ENCODE measurements around the gene SPATS2L.

The SPATS2L gene

GRCh38 chr2:200345975-200346374 lies 39.5 kb downstream of the SPATS2L start:
- Histone ChIP-seq H3K27me3 (no peaks in the 10 kb centered on the region), H3K4me3 (ENCODE audit: low read depth, low read length) (no peak overlapping the region), H3K36me3 (peaks cover 3% of the 10 kb centered on the region), H3K4me1 (no peaks in the 10 kb centered on the region; the same call in 1 of the 2 replicates), H3K9me3 (no peaks in the 10 kb centered on the region)
- no peak for DNase-seq
- TF ChIP-seq, protein P1, sequence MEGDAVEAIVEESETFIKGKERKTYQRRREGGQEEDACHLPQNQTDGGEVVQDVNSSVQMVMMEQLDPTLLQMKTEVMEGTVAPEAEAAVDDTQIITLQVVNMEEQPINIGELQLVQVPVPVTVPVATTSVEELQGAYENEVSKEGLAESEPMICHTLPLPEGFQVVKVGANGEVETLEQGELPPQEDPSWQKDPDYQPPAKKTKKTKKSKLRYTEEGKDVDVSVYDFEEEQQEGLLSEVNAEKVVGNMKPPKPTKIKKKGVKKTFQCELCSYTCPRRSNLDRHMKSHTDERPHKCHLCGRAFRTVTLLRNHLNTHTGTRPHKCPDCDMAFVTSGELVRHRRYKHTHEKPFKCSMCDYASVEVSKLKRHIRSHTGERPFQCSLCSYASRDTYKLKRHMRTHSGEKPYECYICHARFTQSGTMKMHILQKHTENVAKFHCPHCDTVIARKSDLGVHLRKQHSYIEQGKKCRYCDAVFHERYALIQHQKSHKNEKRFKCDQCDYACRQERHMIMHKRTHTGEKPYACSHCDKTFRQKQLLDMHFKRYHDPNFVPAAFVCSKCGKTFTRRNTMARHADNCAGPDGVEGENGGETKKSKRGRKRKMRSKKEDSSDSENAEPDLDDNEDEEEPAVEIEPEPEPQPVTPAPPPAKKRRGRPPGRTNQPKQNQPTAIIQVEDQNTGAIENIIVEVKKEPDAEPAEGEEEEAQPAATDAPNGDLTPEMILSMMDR (IDR thresholded peaks at IDR 0.05; ENCODE audit: low read depth, low read length) = no peak

DNA sequence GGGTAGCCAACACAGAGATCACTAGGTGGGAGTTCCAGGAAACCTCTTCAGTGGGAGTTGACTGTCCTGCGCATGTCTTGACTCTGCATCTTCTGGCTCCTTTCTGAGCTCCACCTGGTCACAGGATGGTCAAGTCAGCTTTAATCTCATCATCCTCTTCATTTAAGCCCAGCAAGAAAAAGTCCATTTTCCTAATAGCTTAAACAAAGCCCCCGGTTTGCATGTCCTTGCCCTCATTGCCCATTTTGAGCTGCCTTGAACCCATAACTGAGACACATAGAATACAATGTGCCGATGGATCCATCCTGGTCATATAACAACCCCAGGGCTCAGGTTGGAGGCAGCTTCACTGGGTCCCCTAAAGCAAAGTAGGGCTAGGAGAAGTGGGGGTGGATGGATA lies 40.8 kb downstream of the SPATS2L start:
- Histone ChIP-seq H3K4me1 (no peaks in the 10 kb centered on the region; the same call in 1 of the 2 replicates), H3K27me3 (no peaks in the 10 kb centered on the region), H3K4me3 (ENCODE audit: low read depth, low read length) (no peak overlapping the region), H3K36me3 (peaks cover 3% of the 10 kb centered on the region), H3K9me3 (no peaks in the 10 kb centered on the region)
- DNase-seq = no peak
- TF ChIP-seq, protein P1 (IDR thresholded peaks at IDR 0.05; ENCODE audit: low read depth, low read length) = no peak

DNA sequence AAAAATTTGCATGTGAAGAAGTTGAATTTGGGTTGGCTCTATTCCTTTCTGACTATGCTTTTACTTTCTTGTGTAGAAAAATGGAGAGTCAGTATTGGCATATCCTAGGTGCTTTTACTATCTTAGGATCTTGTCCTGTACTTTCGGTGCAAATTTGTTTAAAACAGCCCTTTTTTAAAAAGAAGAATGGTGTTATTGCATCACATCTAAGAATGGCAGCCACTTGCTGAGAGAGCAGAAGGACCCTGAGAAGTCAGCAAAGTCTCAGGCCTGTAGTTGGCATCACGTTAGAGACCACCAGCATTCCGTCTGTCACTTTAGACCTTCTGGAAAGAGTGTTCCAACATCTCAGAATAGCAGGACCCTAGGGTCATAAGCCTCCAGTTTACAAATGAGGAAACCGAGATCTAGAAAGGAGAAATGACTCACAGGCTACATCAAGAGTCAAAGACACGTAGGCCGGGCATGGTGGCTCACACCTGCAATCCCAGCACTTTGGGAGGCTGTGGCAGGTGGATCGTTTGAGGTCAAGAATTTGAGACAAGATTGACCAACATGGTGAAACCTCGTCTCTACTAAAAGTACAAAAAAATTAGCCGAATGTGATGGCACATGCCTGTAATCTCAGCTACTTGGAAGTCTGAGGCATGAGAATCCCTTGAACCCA lies 42.5 kb downstream of the SPATS2L start:
- DNase-seq = no peak
- Histone ChIP-seq H3K4me3 (ENCODE audit: low read depth, low read length) (no peak overlapping the region), H3K4me1 (no peaks in the 10 kb centered on the region; the same call in 1 of the 2 replicates), H3K36me3 (peaks cover 5% of the 10 kb centered on the region), H3K9me3 (no peaks in the 10 kb centered on the region), H3K27me3 (no peaks in the 10 kb centered on the region)
- TF ChIP-seq, protein P1 (IDR thresholded peaks at IDR 0.05; ENCODE audit: low read depth, low read length) = no peak

- TF ChIP-seq, protein P1 (IDR thresholded peaks at IDR 0.05; ENCODE audit: low read depth, low read length) = no peak
- Histone ChIP-seq H3K4me3 (ENCODE audit: low read depth, low read length) (no peak overlapping the region), H3K4me1 (no peaks in the 10 kb centered on the region; the same call in 1 of the 2 replicates), H3K36me3 (peaks cover 5% of the 10 kb centered on the region), H3K27me3 (no peaks in the 10 kb centered on the region), H3K9me3 (no peaks in the 10 kb centered on the region)
- DNase-seq = no peak
Measured at GRCh38 chr2:200349868-200350267, 43.4 kb downstream of the SPATS2L start.

DNA sequence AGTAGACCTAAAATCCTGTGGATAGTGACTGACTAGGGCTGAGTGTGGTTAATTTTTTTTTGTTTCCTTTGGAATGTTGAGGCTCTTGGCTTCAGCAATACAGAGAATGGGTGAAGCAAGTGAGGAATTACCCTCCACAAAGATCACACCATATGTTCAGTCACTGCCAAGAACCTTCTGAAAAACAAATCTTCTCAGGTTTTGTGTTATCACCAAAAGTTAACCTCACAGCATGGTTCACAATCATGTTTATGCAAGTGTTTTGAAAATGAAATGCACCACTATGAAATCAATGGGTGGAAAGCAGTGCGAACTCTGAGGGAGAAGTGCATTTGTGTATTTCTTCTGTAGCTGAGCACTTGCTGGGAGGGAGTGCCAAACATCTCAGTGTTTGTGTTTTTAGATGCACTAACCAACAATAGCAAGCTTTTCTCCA lies 44.4 kb downstream of the SPATS2L start:
- Histone ChIP-seq H3K4me3 (ENCODE audit: low read depth, low read length) (no peak overlapping the region), H3K36me3 (peaks cover 5% of the 10 kb centered on the region), H3K4me1 (no peaks in the 10 kb centered on the region; the same call in 1 of the 2 replicates), H3K27me3 (no peaks in the 10 kb centered on the region), H3K9me3 (no peaks in the 10 kb centered on the region)
- no peak for DNase-seq
- TF ChIP-seq, protein P1 (IDR thresholded peaks at IDR 0.05; ENCODE audit: low read depth, low read length) = no peak

DNA sequence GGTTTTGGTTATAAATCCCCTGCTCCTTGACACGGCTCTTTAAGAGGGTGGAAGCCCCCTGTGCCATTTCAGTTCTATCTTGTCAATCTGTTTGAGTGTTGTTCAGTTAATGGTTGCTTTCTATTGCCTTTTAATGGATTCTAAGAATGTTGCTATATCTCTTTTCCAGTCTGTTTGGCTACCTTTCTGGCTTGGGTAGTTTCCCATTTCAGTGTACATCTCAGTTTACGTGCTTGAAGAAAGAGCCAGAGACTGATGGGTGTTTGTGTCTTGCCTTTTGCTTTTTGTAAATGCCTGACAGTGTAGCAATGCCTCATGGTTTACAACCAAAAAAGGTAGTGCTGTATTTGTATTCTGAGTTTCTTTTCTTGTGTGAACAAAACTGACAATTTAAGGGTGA lies 45.3 kb downstream of the SPATS2L start:
- H3K36me3 ChIP-seq = peaks cover 5% of the 10 kb centered on the region
- H3K9me3 ChIP-seq = no peaks in the 10 kb centered on the region
- TF ChIP-seq, protein P1 (IDR thresholded peaks at IDR 0.05; ENCODE audit: low read depth, low read length) = no peak
- H3K4me3 ChIP-seq (ENCODE audit: low read depth, low read length) = no peak overlapping the region
- H3K4me1 ChIP-seq = peaks cover 8% of the 10 kb centered on the region
- no peak for DNase-seq
- no peaks in the 10 kb centered on the region for H3K27me3 ChIP-seq

Data from BE2C (cell line).